Stimulated activated CD8-positive, alpha-beta memory T cell treated with anti-CD3 and anti-CD28 coated beads, Interleukin-4, amount 100 ng/mL, for 1 hour (primary cell): Measurements from ENCODE around the gene IFNA2.
A peak's percentile ranks its signal among the peaks of the same experiment; 100 is the strongest.
"Not testable (repeated sequence)": the region's sequence is repeated elsewhere in the genome, so short reads cannot be mapped to it uniquely, and the experiment has no call there.

ENCODE experiments used
- DNase-seq, 2 donors: peaks; one replicate each; pipeline ENCODE4 v3.0.0-alpha.2; 2020; ENCODE audit warnings: low read depth in 2 of 2, low spot score in 1 of 2

The IFNA2 gene

GRCh38 chr9:21385131-21385670, at the start of gene IFNA2:
Gene IFNA2, minus strand, starts transcription at chr9:21385398. Its CDS starts 69 bp downstream, at chr9:21385329.
- no peak for DNase-seq

DNA sequence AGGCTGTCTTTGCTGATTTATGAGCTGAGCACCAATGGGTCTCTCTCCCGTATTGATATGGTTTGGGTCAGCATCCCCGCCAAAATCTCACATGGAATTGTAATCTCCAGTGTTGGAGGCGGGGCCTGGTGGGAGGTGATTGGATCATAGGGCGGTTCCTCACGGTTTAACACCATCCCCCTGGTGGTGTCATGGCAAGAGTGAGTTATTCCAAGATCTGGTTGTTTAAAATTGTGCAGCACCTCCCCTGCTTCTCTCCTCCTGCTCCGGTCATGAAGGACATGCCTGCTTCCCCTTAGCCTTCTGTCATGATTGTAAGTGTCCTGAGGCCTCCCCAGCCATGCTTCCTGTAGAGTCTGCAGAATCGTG, 49.8 kb upstream of the IFNA2 start:
- not testable (repeated sequence) for DNase-seq

DNA sequence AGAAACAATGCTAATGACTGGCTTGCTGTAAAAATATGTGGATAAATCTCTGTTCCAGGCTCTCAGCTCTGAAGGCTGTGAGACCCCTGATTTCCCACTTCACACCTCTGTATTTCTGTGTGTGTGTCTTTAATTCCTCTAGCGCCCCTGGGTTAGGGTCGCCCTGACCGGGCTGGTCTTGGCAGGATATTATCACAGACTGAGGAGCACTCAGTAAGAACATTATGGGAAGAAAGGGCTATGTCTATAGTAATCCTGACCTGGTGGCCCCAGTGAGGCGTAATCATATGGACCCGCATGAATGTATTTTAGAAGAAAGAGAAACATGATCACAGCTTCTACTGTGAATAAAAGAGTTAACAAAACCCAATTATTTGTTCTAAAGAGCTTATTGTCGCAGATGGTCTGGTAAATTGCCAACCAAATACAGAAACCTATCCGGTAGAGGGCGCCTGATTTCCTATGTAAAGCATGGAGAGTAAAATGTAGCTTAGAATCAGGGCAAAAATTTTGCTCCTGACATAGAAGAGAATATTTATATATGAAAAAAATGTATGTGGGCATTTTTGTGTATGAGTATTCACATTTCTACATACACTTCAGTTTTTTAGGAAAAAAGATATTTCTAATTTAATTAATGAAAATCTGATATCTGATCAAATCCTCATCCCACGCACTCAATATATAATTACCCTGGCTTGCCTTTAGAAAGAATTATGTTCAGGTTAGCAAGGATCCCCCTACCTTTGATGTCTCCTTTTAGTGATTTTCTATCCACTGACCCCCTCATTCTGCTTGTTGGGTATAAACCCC, 49.2 kb upstream of the IFNA2 start:
- no peak for DNase-seq

GRCh38 chr9:21432672-21433425, 47.7 kb upstream of the IFNA2 start:
- no peak for DNase-seq

DNA sequence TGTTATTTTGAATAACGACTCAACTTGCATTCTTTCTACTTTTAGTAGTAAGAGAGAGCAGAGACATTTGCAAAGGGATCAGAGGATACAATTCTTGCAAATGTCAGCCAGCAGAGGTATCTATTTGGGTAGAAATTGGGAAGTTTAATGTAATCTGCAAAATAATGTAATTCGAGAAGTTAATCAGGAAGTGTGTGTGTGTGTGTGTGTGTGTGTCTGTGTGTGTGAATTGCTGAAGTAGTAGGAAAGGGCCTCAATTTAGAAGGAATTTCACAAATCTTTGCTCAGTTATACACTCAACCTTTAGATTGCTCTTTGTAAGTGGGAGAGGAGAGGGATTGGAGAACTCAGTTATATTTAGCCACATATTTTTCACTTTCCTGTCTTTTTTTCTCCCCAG, 44.0 kb upstream of the IFNA2 start:
- DNase-seq = no peak

DNA sequence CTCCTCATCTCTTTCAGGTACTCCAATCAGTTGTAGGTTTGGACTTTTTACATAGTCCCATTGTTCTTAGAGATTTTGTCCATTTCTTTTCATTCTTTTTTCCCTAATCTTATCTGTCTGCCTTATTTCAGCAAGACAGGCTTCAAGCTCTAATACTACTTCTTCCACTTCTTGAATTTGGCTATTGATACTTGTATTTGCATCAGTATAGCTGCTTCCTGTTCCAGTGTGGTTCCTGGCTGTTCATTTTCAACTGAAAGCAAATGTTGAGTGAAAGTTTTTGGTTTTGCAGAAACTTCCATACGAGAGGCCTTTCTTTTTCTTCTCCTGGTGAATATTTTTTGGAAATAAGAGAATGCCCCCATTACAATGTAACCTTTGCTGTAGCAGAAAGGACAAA, 43.0 kb upstream of the IFNA2 start:
- DNase-seq = no peak

DNA sequence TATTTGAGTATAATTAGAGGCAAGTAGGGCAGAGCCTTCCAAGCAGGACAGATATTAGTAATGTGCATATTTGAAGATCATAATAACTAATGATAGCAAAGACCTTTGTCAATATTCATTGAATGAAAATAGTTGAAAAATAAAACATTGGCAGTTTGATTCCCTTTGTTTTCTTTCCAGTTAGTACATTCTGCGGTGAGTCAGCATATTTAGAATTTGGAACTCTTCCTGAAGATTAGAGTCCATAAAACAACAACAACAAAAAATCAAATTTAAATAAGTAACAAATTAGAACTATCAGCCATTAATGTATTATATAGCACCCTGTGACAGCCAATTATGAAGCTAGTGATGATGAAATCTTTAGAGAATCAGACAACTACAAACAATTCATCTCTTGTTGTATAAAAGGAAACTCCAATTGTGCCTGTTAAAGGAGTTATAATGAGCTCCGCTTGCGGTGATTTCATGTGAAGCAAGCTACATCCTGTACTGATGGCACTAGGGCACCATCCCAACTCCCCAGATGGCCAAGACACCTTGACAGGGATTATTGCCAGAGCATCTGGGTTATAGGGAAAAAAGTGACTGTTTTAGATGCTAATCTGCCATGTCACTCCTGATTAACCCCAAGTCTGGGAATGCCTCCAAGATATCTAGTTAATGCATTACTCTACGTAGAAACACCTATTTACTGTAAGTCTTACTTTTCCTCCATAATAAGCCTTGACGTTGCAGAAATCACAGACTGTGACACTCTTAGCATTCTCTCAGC, 30.5 kb upstream of the IFNA2 start:
- no peak for DNase-seq

GRCh38 chr9:21414220-21414940, 29.2 kb upstream of the IFNA2 start:
- DNase-seq = no peak

GRCh38 chr9:21413624-21414023, 28.4 kb upstream of the IFNA2 start:
- DNase-seq = no peak

DNA sequence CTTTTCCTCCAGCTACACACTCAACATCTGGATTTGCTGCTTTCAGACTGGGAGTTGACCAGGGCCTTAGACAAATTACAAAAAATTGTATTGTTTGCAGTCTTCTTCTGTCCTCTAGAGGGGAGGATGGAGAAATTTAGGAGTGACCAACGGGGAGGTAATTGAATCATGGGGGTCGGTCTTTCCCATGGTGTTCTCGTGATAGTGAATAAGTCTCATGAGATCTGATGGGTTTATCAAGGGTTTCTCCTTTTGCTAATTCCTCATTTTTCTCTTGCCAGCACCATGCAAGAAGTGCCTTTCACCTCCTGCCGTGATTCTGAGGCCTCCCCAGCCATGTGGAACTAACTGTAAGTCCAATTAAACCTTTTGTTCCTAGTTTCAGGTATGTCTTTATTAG, 28.0 kb upstream of the IFNA2 start:
- DNase-seq = no peak

DNA sequence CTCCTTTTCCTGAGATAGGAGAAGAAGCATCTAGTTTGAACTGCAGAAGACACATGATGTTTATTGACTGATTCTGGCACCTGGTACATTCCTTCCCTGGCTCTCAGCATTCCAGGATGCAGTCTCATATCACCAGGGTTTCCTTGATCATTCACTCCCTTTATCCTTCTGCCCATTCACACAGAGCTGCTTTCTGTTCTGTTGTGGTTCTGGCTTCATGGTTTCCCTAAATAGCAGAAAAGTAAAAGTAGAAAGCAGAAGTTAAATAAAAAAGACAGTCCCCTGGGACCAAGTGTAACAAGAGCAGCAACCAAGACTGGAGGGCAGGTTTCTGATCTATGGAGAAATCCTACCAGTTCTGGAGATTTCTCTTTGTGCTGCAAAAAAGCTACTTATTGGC, 26.9 kb upstream of the IFNA2 start:
- no peak for DNase-seq

DNA sequence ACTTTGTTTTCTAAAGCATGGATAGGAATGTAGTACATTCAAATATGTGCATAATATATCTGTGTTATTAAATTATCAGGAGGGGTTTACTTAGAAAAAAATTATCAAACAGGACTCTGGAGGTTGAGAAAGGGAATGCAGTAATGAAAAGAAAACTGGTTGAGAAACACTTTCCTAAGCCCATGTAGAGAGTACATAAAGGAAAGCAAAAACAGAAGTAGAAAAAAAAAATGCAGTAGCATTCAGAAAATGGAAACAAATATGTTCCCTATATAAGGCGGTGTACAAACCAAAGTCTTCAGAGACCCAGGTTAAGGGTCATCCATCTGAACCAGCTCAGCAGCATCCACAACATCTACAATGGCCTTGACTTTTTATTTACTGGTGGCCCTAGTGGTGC, 23.6 kb upstream of the IFNA2 start, which contains the start of gene IFNA8:
Gene IFNA8, plus strand, starts transcription at position 301 of the 400 bp plus-strand sequence. Its CDS starts 60 bp downstream, at position 361.
- no peak for DNase-seq

DNA sequence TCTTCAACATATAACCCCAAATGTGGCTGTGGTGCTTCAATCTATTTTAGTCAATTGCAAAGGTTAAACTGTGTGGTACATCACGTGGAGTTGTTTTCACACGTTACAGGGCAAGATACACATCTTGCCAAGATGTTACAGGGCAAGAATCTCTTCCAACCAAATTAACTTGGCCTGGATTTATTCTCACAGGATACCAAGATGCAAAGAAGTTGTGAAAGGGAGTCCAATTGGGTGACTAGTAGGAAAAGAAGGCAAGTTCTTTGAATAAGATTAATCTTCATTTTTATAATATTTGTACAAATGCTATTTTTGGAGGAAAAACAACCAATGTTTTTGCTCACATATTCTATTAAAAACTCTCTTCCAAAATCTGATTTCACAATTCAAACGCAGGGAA, 18.9 kb upstream of the IFNA2 start:
- no peak for DNase-seq

GRCh38 chr9:21402386-21403251, 17.4 kb upstream of the IFNA2 start:
- no peak for DNase-seq

GRCh38 chr9:21399956-21400355, 14.8 kb upstream of the IFNA2 start:
- DNase-seq = no peak

DNA sequence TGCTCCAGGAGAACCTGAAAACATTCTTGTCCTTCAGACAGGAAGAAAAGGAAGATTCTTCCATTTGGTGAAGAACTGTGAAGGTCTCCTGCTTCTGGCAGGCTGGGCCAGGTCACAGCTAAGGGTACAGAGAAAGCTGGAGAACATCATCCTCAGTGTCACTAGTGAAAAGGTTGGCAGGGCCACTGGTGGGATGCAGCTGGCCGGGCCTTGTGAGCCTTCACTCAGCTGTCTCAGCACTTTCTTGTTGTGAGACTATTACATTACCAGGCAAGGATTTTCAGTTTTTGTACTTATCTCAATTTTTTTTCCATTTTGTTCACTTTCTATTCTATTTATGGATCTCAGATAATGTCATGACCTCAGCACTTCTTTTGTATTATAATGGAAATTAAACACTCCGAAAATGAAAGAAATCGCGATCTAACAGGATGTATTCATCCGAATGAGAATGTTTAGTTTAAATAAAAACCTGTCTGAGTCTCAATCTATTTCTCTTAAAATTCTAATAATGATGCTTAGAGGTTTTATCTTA, 13.8 kb upstream of the IFNA2 start:
- no peak for DNase-seq

- DNase-seq = peak; percentile 37 to 46
Observed at GRCh38 chr9:21395778-21396717, 10.8 kb upstream of the IFNA2 start.

- DNase-seq = no peak
Observed at GRCh38 chr9:21392270-21392669, 7.1 kb upstream of the IFNA2 start.
